Endothelial cell (in vitro differentiated cells): ENCODE measurements around the gene ADSS2. TPM values are rescaled to one million over a fixed set of nuclear protein-coding genes. Genes with fewer than 3 reads are reported as not detected.

Experiments used
- DNase-seq: peaks from one replicate; pipeline ENCODE4 v3.0.0; 2021; ENCODE audit warnings: low spot score
- H3K27ac Mint-ChIP-seq: one replicate; pipeline ENCODE4 v1.8.0; 2021; ENCODE audit warnings: mixed read lengths, inconsistent platforms; ENCODE audit not compliant: unreplicated experiment
- H3K27me3 Mint-ChIP-seq: one replicate; pipeline ENCODE4 v1.8.0; 2021; ENCODE audit warnings: mild to moderate bottlenecking, moderate library complexity, mixed read lengths, inconsistent platforms; ENCODE audit not compliant: unreplicated experiment
- H3K36me3 Mint-ChIP-seq: one replicate; pipeline ENCODE4 v1.8.0; 2021; ENCODE audit warnings: mild to moderate bottlenecking, low read depth, mixed read lengths, inconsistent platforms; ENCODE audit not compliant: unreplicated experiment
- H3K4me1 Mint-ChIP-seq: one replicate; pipeline ENCODE4 v1.8.0; 2021; ENCODE audit warnings: mild to moderate bottlenecking, mixed read lengths, inconsistent platforms; ENCODE audit not compliant: unreplicated experiment
- H3K4me3 Mint-ChIP-seq: one replicate; pipeline ENCODE4 v1.8.0; 2021; ENCODE audit warnings: mild to moderate bottlenecking, mixed read lengths, inconsistent platforms; ENCODE audit not compliant: unreplicated experiment
- H3K9me3 Mint-ChIP-seq: one replicate; pipeline ENCODE4 v1.8.0; 2021; ENCODE audit warnings: mixed read lengths, inconsistent platforms; ENCODE audit not compliant: unreplicated experiment
- CTCF ChIP-seq: fragments of 200-600 bp; sonication (generic); IDR thresholded peaks from one replicate; pipeline ENCODE4 v1.5.0; 2021; ENCODE audit warnings: antibody characterized with exemption; ENCODE audit not compliant: unreplicated experiment
- total RNA-seq: library from RNA; stranded (reverse); fragmentation: NEBNext Ultra II Directional; extraction: Animal tissue kit (Norgen Biotek cat#: 25700); gene quantifications from one replicate; pipeline ENCODE4 v1.2.1, GENCODE V29; 2021; ENCODE audit not compliant: unreplicated experiment

Gene ADSS2
- total RNA-seq, 1 donor from 2014 or later: 35.4 TPM

GRCh38 chr1:244445320-244446181, 6.2 kb downstream of the ADSS2 start:
- Mint-ChIP-seq H3K27ac (peak overlapping the region; percentile 52), H3K4me3 (no peak overlapping the region), H3K4me1 (peaks cover 18% of the 10 kb centered on the region), H3K9me3 (no peaks in the 10 kb centered on the region), H3K36me3 (no peaks in the 10 kb centered on the region), H3K27me3 (no peaks in the 10 kb centered on the region)
- no peak for TF ChIP-seq CTCF
- DNase-seq: no peak

- no peaks in the 10 kb centered on the region for H3K36me3 Mint-ChIP-seq
- peaks cover 11% of the 10 kb centered on the region for H3K4me1 Mint-ChIP-seq
- no peak overlapping the region for H3K4me3 Mint-ChIP-seq
- H3K27me3 Mint-ChIP-seq: no peaks in the 10 kb centered on the region
- no peaks in the 10 kb centered on the region for H3K9me3 Mint-ChIP-seq
- H3K27ac Mint-ChIP-seq: no peak overlapping the region
- DNase-seq: no peak
- TF ChIP-seq CTCF: no peak
Observed at GRCh38 chr1:244444854-244445253, 6.9 kb downstream of the ADSS2 start.

- DNase-seq: no peak
- Mint-ChIP-seq H3K27ac (no peak overlapping the region), H3K4me1 (peaks cover 8% of the 10 kb centered on the region), H3K9me3 (no peaks in the 10 kb centered on the region), H3K4me3 (no peak overlapping the region), H3K36me3 (no peaks in the 10 kb centered on the region), H3K27me3 (peaks cover 3% of the 10 kb centered on the region)
- TF ChIP-seq CTCF: no peak
Observed at GRCh38 chr1:244442850-244443249, 8.9 kb downstream of the ADSS2 start.

GRCh38 chr1:244439391-244440032, 12.2 kb downstream of the ADSS2 start:
- peaks cover 3% of the 10 kb centered on the region for H3K4me1 Mint-ChIP-seq

More at GRCh38 chr1:244439391-244440032, 12.2 kb downstream of the ADSS2 start:
- TF ChIP-seq CTCF: no peak
- Mint-ChIP-seq H3K9me3 (no peaks in the 10 kb centered on the region), H3K27me3 (peaks cover 3% of the 10 kb centered on the region), H3K27ac (no peak overlapping the region), H3K36me3 (peaks cover 8% of the 10 kb centered on the region), H3K4me3 (no peak overlapping the region)
- no peak for DNase-seq
